Activated CD4-positive, CD25-positive, alpha-beta regulatory T cell treated with anti-CD3 and anti-CD28 coated beads, Interleukin-2, amount 50 U/mL, for 16 hours (primary cell): Measurements from ENCODE around the gene CACNA1A.
"Not testable (repeated sequence)": the region's sequence is repeated elsewhere in the genome, so short reads cannot be mapped to it uniquely, and the experiment has no call there.

Source experiments
- DNase-seq: peaks from one replicate; pipeline ENCODE4 v3.0.0-alpha.2; 2020; ENCODE audit warnings: low read depth, low spot score

The CACNA1A gene

DNA sequence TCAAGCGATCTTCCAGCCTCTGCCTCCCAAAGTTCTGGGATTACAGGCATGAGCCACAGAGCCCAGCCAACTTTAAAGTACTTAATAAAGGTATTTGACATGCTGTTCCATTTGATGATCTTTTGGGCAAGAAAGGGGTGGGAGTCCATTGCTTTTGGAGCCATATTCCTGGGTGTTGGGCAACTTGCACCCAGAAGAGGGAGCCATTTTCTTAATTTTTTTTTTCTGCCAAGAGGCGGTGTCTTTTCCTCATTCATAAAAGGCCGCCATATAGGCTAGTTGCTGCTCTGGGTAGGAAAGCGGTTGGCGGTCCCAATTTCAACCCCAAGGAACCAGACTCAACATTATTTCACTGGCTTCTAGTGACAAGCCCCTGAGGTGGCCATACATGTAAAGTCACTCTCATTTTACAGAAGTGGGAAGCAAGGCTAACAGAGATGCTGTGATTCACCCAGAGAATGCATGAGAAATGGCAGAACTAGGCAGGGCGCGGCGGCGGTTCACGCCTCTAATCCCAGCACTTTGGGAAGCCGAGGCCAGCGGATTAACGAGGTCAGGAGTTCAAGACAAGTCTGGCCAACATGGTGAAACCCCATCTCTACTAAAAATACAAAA lies 139.6 kb downstream of the CACNA1A start:
- no peak for DNase-seq

DNA sequence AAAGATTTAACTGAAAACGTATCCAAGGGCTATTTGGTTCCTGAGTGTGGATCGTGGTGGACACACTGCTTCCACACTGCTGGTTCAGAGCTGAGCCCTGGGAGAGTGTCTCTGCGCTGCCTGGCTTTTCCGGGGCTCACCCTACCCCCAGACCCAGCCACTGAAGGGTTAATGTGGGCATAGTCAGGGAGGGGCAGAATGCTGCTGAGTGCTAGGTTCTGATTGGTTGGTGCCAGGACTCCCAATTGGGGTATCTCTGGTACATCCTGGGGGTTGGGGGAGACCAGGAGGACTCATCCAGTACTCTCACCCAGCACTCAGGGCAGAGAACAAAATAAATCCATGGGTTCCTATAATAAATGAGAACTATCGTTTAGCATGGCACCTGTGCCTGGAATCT lies 142.3 kb downstream of the CACNA1A start:
- no peak for DNase-seq

DNA sequence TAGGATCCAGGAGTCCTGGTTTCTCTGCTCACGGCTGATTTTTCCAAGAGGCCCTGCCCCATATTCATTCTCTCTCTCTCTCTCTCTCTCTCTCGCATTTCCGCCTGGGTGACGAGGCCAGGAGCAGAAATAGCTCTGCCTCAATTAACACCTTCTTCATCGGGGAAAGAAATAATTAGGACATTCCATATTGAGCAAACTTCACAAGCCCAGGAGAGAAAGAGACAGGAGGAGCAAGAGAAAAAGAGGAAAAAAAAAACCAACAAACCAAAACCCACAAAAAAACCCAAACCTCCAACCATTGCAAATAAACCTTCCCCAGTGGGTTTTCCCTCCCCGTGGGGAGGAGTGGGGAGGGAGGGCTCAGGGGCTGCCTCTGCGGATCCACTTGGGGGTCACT lies 143.0 kb downstream of the CACNA1A start:
- DNase-seq = no peak

DNA sequence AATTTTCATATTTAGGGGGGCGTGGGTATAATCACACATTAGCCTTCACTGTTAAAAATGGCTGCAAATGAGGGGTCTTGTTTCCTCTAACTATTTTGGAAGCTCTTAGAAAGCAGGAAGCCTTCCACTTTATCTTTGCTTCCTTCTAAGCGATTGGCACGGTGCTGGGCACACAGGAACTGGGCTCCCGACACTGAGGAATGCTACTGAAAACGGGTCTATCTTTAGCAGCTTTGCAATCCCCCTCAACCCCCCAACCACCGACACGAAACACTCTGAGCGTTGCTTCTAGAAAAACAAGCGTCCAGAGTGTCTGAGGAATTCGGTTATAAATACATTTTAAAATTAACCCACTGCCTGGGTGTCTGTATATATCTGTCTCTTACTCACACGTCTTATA lies 143.6 kb downstream of the CACNA1A start:
- no peak for DNase-seq

DNA sequence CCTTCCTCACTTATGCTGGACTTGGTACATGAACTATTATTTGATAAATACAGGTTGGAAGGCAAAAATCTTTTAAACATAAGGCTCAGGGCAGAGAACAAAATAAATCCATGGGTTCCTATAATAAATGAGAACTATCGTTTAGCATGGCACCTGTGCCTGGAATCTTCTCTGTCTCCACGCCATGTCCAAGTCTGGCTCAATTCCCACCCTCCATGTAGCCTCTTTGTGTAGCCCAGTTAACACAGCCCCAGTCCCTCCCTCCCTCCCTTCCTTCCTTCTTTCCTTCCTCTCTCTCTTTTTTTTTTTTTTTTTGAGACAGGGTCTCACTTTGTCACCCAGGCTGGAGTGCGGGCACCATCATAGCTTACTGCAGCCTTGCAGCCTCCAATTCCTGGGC lies 144.6 kb downstream of the CACNA1A start:
- not testable (repeated sequence) for DNase-seq

DNA sequence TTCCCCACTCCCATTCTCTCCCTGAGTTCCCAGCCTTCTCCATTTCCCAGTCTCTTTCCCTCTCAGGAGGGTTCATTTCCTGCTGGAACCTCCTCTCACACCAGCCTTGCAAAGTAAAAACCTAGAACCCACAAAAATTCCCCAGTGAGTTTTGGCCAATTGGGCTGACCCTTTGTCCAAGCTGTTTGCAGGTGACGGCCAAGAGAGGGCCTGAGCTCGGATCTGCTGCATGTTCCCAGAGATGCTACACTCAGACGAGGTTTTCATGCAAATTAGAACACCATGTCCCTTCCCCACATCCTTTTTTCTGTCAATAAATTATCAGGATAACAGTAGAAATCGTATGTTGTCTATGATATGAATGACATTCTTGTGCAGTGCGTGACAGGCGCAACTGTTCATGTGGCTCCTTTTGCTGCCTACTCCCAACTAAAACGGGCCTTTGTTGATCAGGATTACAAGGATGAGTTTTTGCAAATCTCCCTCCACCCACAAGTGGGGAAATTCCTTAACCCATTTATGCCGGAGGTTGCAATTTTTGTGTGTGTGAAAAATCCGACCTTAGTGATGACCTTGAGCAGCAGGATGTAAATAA lies 149.5 kb downstream of the CACNA1A start:
- DNase-seq = no peak

DNA sequence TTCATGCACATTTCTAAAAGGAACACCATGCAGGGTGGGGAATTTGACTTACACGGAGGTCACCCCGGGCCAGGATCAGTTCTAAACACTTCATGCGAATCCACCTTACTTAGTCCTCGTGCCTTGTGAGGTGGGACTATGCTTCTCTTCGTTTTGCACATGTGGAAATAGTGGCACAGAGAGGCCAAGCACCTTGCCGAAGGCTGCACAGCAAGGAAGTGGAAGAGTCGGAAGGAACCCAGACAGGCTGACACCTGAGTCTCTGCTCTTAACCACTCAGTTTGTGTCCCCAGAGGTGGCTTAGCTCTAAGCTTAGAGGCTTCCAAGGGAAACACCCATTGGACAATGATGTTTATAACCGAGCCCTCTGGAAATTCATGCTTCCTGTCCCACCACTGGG lies 150.1 kb downstream of the CACNA1A start:
- DNase-seq = no peak

DNA sequence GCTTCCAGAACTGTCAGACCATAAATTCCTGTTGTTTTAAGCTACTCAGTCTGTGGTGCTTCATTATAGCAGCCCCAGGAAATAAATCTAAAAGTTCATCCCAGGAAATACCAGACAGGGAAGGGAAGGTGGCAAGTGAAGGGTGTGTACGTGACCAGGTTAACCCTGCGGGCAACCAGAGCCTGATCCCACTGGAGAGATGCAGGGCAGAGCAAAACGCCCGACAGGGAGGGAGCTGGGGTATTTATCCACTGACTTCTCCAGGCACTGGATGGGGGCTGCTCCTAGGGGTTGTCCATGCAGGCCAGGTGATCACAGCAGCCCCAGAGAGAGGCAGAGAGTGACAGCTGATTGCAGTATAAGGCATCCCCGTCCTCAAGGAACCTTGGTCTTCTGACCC lies 150.9 kb downstream of the CACNA1A start:
- no peak for DNase-seq

DNA sequence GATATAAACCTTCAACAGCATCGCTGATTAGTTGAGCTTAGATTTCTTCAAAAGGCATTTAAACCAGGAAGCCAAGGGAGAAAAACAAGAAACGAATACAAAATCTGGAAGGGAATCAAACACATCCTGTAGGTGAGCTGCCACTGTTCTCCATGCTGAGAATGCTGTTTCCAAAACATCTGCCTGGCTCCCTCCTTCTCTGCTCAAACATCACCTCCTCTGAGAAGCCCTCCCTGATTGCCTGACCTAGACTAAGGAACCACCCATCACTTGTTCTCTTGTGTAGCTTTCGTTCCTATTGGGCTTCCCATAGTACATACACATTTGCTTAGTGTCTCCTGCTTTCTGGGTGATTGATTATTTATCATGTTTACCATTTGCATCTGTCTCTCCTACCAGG lies 152.7 kb downstream of the CACNA1A start:
- DNase-seq = no peak

DNA sequence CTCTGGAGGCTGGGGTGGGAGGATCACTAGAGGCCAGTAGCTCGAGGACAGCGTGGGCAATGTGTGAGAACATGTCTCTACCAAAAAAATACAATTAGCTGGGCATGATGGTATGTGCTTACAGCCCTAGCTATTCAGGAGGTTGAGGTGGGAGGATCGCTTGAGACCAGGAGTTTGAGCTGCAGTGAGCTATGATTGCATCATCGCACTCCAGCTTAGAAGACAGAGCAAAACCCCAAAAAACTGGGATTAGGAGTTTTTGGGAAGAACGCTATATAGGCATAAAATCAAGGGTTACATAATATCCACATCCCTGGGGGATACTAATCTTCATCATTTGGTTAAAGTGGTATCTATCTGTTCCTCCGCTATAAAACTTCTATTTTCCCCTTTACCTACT lies 155.5 kb downstream of the CACNA1A start:
- DNase-seq = no peak

DNA sequence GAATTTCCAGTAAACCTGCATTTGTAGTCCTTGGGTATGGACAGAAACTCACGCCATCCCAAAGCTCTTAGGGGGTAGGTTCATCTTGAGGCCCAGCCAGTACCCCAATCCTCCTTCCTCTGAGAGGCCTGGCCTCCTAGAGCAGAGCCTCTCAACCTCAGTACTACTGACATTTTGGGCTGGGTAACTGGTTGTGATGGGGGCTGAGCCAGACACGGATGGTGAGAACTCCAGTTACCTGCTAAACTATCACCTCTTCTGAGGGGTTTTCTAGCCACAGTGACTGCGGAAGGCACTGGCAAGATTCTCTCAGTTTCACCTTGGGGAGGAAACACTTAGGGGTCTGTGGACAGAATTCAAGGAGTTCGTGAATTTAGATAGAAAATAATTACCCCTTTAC lies 156.2 kb downstream of the CACNA1A start:
- DNase-seq = no peak

DNA sequence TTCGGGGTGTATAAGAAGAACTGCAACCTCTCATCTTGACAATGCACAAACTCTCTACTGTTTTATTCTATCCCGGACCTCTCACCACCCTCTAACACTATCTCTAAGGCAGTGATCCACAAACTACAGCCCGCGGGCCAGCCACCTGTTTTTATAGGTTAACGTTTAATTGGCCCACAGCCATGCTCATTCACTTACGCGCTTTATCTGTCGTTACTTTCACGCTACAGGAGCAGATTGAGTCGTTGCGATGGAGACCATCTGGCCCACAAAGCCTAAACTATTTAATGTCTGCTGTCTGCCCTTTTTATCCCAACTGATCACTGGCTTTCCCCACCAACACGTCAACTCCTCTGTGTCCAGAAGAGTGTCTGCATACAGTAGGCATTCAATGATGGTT lies 158.9 kb downstream of the CACNA1A start:
- DNase-seq = no peak

DNA sequence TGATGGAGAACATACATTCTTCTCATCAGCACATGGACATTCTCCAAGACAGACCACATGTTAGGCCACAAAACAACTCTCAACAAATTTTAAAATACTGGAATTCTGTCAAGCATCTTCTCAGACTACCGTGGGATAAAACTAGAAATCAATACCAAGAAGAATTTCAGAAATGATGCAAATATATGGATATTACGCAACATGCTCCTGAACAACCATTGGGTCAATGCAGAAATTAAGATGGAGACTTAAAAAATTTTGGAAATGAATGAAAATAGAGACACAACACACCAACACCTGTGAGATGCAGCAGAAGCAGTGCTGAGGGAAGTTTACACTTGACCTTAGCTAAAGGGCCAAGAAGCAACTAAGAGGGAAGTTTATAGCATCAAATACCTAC lies 162.8 kb downstream of the CACNA1A start:
- no peak for DNase-seq

DNA sequence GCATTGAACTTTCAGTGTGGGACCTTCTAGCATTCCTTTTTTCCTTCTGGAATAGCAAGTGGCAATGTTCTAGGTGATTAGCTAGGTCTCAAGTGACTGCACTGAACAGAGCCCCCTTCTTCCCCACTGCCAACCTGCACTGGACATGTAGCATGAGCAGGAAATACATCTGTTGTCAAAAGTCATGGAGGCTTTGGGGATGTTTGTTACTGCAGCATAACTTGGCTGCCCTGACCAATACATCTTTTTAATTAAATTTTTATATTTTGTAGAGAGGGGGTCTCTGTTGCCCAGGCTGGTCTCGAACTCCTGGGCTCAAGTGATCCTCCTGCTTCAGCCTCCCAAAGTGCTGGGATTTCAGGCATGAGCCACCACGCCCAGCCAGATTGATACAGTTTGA lies 163.6 kb downstream of the CACNA1A start:
- no peak for DNase-seq

DNA sequence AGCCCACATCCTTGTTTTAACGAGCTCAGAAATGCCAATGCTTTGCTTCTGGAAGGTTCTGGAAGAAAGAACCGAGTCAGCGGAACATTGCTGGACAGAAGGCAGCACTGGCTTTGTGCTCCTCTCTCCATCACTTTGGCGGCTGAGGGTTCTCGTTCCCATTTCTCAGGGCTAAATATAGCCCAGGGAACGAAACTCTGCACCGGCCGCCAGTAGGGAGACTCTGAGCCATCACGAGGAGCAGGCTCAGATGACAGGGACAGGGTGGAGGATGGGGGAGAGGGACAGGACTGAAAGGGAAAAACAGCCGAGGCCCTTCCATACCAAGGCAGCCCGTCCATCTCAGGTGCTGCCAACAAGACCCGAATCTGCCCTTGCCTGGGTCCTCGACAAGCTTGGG lies 166.4 kb downstream of the CACNA1A start:
- DNase-seq = no peak

DNA sequence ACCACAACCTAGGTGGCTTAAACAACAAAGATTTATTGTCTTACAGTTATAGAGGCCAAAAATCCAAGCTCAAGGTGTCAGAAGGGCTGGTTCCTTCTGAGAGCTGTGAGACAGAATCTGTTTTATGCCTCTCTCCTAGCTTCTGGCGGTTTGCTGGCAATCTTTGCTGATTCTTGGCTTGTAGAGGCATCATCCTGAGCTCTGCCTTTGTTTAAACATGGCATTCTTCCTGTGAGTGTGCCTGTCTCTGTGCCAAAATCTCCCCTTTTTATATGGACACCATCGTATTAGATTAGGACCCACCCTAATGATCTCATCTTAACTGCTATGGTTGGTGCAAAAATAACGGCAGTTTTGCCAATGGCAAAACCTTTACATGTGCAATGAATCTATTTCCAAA lies 169.1 kb downstream of the CACNA1A start:
- no peak for DNase-seq

DNA sequence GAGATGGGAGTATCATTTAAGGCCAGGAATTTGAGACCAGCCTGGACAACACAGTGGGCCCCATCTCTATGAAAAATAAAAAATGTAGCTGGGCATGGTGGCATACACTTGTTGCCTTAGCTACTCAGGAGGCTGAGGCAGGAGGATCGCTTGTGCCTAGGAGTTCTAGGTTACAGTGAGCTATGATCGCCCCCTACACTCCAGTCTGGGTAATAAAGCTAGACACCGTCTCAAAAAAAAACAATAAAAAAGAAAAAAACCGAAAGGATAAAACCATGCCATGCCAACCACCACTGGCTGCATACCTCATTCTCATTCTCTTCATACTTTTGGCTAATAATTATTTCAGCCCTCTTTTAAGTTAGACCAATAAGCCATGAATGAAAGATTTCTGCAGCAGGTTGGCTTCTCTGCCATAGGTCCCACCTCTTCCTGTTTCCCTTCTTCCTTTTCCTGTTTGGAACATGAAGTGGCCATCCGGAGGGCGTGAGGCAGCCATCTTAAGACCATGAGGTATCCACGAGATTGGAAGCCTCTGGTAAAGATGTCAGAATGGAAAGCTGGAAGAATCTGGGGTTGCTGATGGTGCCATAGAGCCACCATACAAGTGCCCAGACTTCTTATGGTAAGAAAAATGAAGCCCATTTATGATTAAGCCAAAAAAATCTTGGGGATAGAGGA lies 171.3 kb downstream of the CACNA1A start:
- no peak for DNase-seq

DNA sequence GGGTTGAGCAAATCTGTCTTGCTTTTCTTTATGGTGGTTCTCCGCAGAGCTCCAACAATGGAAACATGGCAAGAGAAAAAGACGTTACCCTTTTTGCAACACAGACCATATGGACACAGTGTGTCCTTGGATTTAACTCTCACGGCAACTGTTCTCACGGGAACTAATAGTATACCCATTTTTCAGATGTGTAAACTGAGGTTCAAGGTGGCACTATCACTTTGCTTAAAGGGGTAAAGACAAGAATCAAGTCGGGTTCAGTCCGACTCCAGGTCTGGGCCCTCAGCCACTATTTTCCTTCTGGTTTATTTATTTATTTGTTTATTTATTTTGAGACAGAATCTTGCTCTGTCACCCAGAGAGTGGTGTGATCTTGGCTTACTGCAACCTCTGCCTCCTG lies 176.0 kb downstream of the CACNA1A start:
- DNase-seq = no peak

DNA sequence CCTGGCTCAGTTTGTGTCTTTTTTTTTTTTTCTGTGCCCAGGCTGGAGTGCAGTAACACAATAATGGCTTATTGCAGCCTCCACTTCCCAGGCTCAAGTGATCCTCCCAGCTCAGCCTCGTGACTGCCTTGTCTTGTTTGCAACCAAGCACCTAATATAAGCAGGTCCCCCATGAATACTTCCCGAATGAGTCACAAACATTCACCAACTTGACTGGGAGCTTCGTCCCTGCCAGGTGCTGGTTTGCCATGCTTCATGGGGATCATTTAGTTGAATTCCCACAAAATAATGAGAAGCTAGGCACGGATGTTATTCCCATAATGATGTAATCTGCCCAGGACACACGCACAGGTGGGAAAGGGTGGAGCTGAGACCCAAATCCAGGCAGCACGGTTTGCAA lies 176.5 kb downstream of the CACNA1A start:
- no peak for DNase-seq

DNA sequence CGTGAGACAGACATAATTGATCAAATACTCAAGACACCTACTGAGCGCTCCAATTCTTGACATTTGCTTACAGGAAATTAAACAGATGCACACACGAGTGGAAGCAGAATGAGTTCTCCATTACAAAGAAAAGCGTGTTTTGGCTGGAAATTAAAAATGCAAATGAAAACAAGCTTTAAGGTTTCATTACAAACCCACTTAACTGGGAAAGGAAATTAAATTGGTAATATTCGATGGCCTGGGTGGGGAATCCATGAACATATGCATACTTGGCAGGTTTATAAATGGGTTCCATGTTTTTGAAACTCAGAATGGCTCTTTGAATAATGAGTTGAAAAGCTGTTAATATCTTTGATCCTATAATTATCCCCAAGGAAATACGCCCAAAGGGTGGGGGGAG lies 178.0 kb downstream of the CACNA1A start:
- no peak for DNase-seq

DNA sequence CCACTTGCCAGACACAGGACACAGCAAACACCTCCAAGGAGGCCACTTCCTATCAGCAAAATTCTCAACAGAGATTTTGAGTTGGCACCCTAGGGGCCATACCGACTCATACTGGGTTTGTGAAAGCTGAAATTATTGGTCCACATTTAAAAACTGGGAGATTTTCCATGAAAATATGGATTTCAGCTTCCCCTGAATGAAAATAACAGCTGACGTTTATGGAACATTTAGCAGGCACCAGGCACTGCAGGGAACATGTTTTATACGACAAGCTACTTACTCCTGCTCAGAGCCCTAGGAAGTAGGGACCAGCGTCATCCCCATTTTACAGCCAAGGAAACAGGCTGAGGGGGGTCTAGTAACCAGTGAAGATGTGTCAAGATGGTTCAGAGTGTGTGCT lies 186.8 kb downstream of the CACNA1A start:
- DNase-seq = no peak

DNA sequence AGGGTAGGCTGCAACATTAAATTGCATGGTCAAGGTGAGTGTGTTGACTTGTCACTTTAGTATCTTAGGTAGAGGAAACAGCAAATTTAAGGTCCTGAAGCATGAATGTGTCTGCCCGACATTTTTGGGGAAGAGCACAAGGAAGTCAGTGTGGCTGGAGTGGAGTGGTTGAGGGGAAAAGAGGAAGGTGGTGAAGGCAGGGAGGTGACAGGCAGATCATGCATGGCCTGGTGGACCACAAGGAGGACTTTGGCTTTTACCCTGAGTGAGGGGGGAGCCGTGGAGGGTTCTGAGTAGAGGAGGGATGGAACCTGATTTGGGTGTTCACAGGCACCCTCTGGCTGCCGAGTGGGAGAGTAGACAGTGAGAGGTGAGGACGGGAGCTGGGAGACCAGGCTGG lies 188.1 kb downstream of the CACNA1A start:
- no peak for DNase-seq

DNA sequence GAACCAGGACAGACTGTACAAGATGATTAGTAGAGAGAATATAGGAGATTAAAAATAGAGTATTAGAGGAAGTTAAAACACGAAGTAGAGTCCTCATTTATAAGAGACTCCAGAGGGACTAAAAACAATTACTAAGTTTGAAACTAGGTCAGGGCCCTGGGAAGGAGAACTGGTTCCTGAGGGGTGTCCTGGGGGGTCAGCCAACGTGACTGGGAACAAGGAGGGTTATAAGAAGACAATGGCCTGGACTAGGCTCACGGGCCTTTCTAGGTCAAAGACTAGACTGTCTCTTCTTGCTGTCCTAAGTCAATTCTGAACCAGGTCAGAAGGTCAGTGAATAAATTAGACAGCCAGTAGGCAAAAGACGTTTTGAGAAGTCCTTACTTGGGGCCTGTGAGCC lies 190.8 kb downstream of the CACNA1A start:
- DNase-seq = no peak

DNA sequence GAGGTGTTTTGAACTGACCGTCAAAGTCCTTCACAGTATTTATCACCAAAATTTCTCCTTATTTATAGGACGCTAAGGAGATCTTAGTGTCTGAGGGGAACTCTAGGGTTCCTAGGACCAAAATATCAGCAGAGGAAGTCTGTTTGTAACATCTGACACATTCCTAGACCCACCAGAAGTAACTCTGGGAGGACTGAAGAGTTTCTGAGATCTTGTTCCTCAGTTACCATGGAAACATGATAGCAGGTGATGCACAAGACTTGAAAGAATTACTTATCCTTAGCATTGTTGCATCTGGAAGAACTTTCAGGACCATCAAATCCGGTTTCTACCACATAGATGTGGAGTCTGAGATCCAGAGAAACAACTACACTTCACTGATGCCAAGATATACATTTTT lies 191.5 kb downstream of the CACNA1A start:
- no peak for DNase-seq
